ENCODE measurements around the gene PIP4K2A.

Gene PIP4K2A

GRCh38 chr10:22634606-22635459 lies 79.5 kb downstream of the PIP4K2A start:
- DNase-seq: no peak

DNA sequence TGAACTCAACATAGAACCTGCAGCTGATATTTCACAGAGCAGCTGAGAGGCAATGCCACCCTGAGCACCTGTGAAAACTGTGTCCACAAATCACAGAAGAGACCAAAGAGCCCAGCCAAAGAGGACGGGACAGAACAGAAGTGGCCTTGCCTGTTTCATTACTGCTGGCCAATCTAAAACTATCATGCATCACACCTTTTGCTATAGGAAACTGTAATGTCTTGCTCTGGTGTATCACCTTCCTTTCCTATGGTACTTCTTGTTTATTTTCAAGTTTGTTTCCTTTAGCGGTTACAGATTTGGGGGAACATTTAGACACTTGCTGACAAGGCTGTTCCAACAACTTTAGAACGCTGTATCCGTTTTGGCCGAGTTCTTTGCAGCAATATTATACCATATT lies 80.3 kb downstream of the PIP4K2A start:
- no peak for DNase-seq

GRCh38 chr10:22633528-22633927 lies 80.8 kb downstream of the PIP4K2A start:
- DNase-seq: no peak

GRCh38 chr10:22633106-22633505 lies 81.3 kb downstream of the PIP4K2A start:
- no peak for DNase-seq

- no peak for DNase-seq
Measured at GRCh38 chr10:22631646-22632278, 82.6 kb downstream of the PIP4K2A start.

GRCh38 chr10:22631185-22631584 lies 83.2 kb downstream of the PIP4K2A start:
- DNase-seq: no peak

DNA sequence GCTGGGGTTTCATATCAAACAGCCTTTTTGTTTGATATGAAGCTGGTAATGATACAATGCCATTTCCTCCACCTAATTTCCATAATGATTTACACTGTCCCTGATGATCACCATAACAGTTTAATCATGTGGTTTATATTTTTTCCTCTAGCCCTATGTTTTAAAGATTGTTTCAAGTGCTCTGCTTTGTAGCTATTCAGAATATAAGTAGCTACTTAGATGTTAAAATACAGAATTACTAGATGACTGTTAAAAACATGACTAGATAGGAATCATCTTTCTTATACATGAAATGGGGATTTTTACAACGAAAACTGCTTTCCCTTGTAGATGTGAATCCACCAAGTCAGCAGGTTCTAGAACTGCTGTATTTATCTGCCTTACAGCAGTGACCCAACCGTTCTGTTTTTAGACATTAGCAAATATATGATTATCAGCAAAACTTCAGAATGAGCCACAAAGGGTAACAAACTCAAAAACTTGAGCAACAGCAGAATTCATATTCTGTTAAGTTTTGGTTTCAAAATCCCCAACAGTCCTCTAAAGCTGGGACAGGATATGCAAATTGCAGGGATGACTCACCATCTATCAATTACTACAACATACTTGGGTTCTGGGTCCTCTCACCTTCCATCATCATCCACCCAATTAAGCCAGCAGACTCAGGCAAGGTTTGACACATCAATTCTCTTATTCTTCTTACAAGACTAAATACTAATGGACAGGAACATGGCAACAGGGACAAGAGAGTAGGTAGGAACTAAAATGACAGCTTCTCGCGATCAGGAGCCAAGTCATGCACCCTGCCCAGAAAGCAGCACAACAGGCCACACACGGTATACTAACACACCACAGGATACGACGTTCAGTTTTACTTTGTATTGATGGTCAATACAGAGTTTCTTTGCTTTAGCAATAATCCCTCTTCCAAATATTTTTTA lies 83.9 kb downstream of the PIP4K2A start:
- no peak for DNase-seq

DNA sequence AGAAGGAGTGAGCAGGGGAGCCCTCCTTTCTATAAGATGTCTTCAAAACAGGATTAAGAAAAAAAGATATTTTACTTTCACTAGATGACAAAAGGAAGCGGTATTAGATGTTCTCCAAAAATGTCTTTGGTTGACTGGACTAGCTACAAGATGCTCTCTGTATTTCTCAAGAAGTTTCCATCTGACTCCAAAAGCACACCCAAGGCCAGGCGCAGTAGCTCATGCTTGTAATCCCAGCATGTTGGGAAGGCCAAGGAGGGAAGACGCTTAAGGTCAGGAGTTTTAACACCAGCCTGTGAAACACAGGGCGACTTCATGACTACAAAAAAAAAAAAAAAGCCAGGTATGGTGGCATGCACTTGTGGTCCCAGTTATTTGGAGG lies 84.5 kb downstream of the PIP4K2A start:
- DNase-seq: no peak

GRCh38 chr10:22629126-22629525 lies 85.3 kb downstream of the PIP4K2A start:
- DNase-seq: no peak

DNA sequence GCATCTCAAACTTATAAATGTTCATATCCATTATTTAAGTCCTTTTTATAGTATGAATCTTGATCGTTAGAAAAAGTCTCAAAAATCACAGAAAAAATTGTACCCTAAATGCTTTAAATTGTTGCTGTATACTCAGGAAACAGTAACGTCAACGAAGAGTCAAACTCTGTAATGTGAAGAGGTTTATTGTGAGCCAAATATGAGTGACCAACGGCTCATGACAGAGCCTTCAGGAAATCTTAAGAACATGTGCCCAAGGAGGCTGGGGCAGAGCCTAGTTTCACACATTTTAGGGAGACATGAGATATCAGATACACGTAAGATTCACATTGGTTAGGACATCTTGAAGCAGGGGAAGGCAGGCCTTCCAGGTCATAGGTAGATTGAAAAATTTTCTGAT lies 86.1 kb downstream of the PIP4K2A start:
- no peak for DNase-seq

DNA sequence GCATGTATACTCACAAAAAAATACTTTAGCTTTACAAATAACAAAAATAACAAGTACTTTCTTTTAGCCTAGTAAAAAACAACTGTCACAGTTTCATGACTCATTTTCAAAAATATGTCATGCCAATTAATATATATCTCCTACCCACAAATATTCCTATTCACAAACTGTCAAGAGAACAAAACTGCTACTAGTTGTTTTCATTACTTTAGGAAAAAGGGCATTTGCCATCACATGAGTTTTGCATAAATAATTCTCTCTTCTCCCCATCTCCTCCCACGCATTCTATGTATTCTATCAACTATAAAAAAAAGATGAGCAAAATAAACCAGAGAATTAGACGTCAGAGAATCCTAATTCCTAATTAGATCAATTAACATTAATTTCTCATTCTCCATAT lies 87.6 kb downstream of the PIP4K2A start:
- DNase-seq: no peak

GRCh38 chr10:22625516-22626290 lies 88.7 kb downstream of the PIP4K2A start:
- no peak for DNase-seq

DNA sequence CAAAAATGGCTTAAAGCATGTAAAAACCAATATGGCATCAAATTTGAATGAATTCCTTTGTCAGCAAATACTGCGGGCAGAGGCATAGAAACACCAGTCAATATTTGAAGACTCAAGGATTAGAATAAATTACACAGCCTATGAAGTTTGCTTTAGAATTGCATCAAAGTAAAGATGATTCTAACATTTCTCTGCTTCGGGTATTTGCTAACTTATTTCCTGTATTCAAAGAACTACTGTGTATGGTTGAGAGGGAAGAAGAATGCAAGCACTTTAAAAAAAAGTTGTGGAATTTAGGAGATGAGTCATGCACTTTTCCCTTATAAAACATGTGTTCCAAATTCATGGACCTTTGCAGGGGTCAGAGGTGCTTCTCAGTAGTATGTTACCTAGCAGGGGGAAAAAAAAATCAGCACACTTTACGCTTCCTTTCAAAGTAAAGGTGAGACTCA lies 90.1 kb downstream of the PIP4K2A start:
- no peak for DNase-seq

- no peak for DNase-seq
Measured at GRCh38 chr10:22623633-22624253, 90.6 kb downstream of the PIP4K2A start.

DNA sequence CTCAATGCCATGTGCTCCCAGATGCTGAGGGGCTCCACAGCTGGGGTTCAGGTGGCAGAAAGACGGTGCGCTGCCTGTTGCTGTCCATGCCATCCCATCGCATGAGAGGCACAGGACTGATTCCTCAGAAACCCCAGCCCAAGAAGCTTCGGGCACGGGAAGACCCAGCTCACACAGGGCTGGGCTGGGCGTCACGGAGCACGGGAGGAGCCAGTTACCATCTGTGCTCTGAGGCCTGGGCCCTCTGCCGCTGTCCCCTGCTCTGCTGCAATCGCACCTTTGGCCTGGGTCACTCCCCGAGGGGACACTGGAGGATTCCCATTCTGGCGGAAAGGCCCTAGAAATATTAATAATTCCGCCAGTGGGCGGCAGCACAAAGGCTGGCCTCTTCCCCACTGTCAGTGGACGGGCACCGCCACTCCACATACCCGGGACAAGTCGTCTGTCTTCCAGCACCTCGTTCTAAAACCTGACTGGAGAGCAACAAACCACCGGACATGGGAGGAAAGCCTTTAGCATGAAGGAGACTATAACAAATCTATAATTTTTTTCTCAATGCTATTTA lies 92.1 kb downstream of the PIP4K2A start:
- no peak for DNase-seq

DNA sequence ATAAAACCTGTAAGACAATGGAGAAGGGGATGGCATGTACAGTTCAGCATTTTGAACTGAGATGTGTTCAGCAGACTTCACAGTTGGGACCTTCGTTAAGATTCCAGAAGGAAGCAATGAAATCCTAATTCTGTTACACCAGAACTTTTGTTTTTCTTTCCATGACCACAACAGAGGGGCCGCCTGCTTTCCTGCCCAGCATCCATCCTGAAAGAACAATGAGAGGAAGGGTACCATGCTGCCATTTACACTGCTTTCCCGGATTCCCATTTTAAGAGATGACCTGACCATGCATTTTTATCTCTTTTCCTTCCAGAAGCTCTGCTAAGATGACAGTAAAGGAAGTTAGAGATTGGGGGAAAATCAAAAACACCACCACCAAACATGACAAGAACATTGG lies 92.7 kb downstream of the PIP4K2A start:
- no peak for DNase-seq

DNA sequence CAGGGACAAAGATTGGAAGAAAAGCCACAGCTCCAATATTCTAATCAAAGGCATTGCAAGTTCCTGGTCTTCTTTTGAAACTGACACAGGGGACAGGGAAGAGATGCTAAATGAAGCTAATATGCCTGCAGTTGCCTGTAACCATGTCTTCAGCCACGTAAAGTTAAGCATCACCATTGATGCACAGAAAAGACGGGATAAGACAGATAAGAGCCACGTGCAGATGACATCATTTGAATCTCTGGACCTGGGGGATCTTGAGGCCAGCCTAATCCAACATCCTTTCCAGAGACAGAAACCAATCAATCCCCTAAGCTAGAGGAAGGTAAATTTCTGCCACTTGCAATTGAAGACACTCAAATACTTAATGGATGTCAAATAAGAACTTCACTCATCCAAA lies 93.4 kb downstream of the PIP4K2A start:
- DNase-seq: no peak

DNA sequence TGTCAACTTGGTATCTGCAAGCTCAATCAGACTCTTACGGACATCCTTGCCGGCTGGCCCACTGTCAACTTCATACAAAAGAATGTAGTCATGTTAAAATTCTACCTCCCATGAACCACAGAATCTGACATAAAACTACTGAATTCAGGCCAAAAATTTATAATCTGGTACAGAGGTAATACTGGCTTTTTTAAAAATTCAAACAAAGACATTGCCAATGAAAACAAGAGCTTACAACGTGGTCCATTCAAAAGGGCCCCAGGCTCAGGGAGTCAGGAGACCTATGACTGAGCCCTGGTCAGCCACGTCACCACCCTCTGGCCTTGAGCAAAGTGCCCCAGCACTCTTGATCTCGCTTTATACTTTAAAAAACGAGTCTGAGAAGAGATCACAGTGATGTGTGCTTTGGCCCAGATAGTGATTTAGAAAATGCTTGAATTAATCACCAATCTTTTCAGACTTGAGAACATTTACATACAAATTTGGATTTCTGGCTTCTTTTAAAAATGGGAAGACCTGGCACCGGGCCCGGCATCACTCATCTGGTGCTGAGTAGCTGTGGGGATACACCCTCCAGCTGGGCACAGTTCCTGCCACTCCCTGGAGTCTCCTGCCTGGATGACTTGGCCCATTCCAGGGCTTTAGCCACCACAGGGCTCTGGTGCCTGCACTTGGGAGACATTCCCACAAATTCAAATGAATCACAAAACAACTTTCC lies 94.1 kb downstream of the PIP4K2A start:
- no peak for DNase-seq

GRCh38 chr10:22619101-22619500 lies 95.3 kb downstream of the PIP4K2A start:
- DNase-seq: no peak

- DNase-seq: no peak
Measured at GRCh38 chr10:22618078-22618785, 96.1 kb downstream of the PIP4K2A start.
